CD4-positive, alpha-beta T cell (primary cell): ENCODE results near the gene ZNF212. TPM values are rescaled to one million over a fixed set of nuclear protein-coding genes. Genes with fewer than 3 reads are reported as not detected.

Source experiments
- ATAC-seq: fragments of 200-7000 bp; cut with Tn5 transposase; one replicate; pipeline ENCODE4 v1.10.0; 2022; ENCODE audit warnings: mild to moderate bottlenecking; ENCODE audit not compliant: poor library complexity
- CTCF ChIA-PET: fragments of 350-600 bp; sonication (Branson Sonifier 250); formaldehyde crosslinking; loops from one replicate; lab custom pipeline; 2021; ENCODE audit warnings: antibody characterized with exemption, inconsistent platforms; lab: Charles Lee
- POLR2A ChIA-PET: fragments of 350-600 bp; sonication (Branson Sonifier 250); formaldehyde crosslinking; loops from one replicate; lab custom pipeline; 2021; ENCODE audit warnings: antibody characterized with exemption, inconsistent platforms; lab: Charles Lee
- DNase-seq, 14 experiments: peaks; one replicate each; pipeline ENCODE4 v3.0.0-alpha.2; 2013 to 2020; ENCODE audit warnings: mixed read lengths in 2 of 14
- H3K27ac ChIP-seq, 2 donors: one replicate each; pipeline versions ENCODE4 v1.5.1 to v1.7.0; 2013; ENCODE audit warnings: low read length in 2 of 2, low read depth in 1 of 2, mild to moderate bottlenecking in 1 of 2
- H3K27me3 ChIP-seq, 2 experiments: 1 replicate in 1 of 2; 2 replicates in 1 of 2; pipeline versions ENCODE4 v1.6.1 to v1.7.0; 2013; ENCODE audit warnings: low read length in 2 of 2, control low read depth in 1 of 2, mild to moderate bottlenecking in 1 of 2, moderate library complexity in 1 of 2; ENCODE audit not compliant: insufficient read depth in 2 of 2, control insufficient read depth in 1 of 2
- H3K36me3 ChIP-seq: one replicate; pipeline ENCODE4 v1.6.1; 2013; ENCODE audit warnings: low read length, control low read depth; ENCODE audit not compliant: insufficient read depth
- H3K4me1 ChIP-seq: one replicate; pipeline ENCODE4 v1.6.1; 2013; ENCODE audit warnings: low read length, control low read depth; ENCODE audit not compliant: insufficient read depth
- H3K4me3 ChIP-seq: one replicate; pipeline ENCODE4 v1.5.1; 2013; ENCODE audit warnings: mild to moderate bottlenecking, low read length, moderate library complexity
- H3K9me3 ChIP-seq, 2 experiments: 1 replicate in 1 of 2; 2 replicates in 1 of 2; pipeline versions ENCODE4 v1.6.1 to v1.7.0; 2013; ENCODE audit warnings: low read length in 2 of 2, mild to moderate bottlenecking in 2 of 2, control low read depth in 1 of 2, moderate library complexity in 1 of 2; ENCODE audit not compliant: control insufficient read depth in 1 of 2, insufficient read depth in 1 of 2
- H3K27ac Mint-ChIP-seq: one replicate; pipeline ENCODE4 v1.8.0; 2020; ENCODE audit warnings: mixed read lengths
- H3K27me3 Mint-ChIP-seq: one replicate; pipeline ENCODE4 v1.8.0; 2021; ENCODE audit warnings: mixed read lengths
- H3K36me3 Mint-ChIP-seq: one replicate; pipeline ENCODE4 v1.8.0; 2021; ENCODE audit warnings: low read depth, mixed read lengths
- H3K4me1 Mint-ChIP-seq: one replicate; pipeline ENCODE4 v1.8.0; 2021; ENCODE audit warnings: low read depth, mixed read lengths
- H3K4me3 Mint-ChIP-seq: one replicate; pipeline ENCODE4 v1.8.0; 2020; ENCODE audit warnings: mild to moderate bottlenecking, mixed read lengths
- H3K9me3 Mint-ChIP-seq: one replicate; pipeline ENCODE4 v1.8.0; 2020; ENCODE audit warnings: mixed read lengths
- intact Hi-C, 2 experiments: fragments of 100-400 bp; cut with DNase I in 1 of 2; cut with micrococcal nuclease in 1 of 2; formaldehyde crosslinking; loops; one replicate each; pipeline versions ENCODE4 v1.15.1 to v1.9.0; 2023 to 2025; cut with DNase I, micrococcal nuclease
- total RNA-seq, 174 experiments: library from RNA in 2 of 174; stranded (reverse) in 2 of 174; gene quantifications; one replicate each; pipeline ENCODE4 v1.2.3 and lab custom pipeline; 2021 to 2026
- TF ChIP-seq, protein P1 (sequence below): fragments of 200-600 bp; IDR thresholded peaks from one replicate; pipeline ENCODE4 v1.8.0; 2022; ENCODE audit warnings: antibody characterized with exemption, mild to moderate bottlenecking

ZNF212 gene
- total RNA-seq, 2 experiments from 2014 or later: 12.1 to 13.2 TPM

DNA sequence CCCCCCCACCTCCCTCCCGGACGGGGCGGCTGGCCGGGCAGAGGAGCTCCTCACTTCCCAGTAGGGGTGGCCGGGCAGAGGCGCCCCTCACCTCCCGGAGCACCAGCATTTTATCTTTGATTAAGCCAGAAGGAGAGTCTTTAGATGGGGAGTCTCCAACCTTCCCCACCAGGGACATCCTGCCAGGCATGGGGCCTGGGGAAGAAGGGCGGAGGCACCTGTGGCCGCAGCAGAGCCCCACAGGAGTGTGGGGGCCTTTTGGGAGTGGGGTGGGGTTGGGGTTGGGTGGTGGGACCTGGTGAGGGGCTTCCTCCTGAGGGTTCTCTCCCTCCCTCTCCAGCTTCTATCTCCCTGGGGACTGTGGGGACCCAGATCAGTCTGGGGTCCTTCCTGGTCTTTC is 40.7 kb downstream of the ZNF212 start:
- ATAC-seq: no peak
- intact Hi-C loops: loop anchor here in 1 of 2 experiments (10.0 kb wide), 1 partner anchor 395 kb away; the partner anchor contains the start of gene EZH2
- H3K27ac ChIP-seq: no peak overlapping the region
- Mint-ChIP-seq H3K27ac (no peak overlapping the region), H3K36me3 (peaks cover 57% of the 10 kb centered on the region), H3K4me1 (peaks cover 16% of the 10 kb centered on the region), H3K4me3 (no peak overlapping the region), H3K27me3 (no peaks in the 10 kb centered on the region), H3K9me3 (no peaks in the 10 kb centered on the region)
- peaks cover 43% of the 10 kb centered on the region for H3K36me3 ChIP-seq
- CTCF ChIA-PET: interaction anchor here (1.4 kb wide), 1 partner anchor 18 kb away, joined by 8 read pairs; the partner anchor contains the start of gene ZNF783
- H3K27me3 ChIP-seq: no peaks in the 10 kb centered on the region
- H3K9me3 ChIP-seq: no peaks in the 10 kb centered on the region
- peaks cover 16% of the 10 kb centered on the region for H3K4me1 ChIP-seq
- TF ChIP-seq, protein P1, sequence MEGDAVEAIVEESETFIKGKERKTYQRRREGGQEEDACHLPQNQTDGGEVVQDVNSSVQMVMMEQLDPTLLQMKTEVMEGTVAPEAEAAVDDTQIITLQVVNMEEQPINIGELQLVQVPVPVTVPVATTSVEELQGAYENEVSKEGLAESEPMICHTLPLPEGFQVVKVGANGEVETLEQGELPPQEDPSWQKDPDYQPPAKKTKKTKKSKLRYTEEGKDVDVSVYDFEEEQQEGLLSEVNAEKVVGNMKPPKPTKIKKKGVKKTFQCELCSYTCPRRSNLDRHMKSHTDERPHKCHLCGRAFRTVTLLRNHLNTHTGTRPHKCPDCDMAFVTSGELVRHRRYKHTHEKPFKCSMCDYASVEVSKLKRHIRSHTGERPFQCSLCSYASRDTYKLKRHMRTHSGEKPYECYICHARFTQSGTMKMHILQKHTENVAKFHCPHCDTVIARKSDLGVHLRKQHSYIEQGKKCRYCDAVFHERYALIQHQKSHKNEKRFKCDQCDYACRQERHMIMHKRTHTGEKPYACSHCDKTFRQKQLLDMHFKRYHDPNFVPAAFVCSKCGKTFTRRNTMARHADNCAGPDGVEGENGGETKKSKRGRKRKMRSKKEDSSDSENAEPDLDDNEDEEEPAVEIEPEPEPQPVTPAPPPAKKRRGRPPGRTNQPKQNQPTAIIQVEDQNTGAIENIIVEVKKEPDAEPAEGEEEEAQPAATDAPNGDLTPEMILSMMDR: no peak
- H3K4me3 ChIP-seq: no peak overlapping the region
- POLR2A ChIA-PET: no interaction called here
- no peak for DNase-seq

DNA sequence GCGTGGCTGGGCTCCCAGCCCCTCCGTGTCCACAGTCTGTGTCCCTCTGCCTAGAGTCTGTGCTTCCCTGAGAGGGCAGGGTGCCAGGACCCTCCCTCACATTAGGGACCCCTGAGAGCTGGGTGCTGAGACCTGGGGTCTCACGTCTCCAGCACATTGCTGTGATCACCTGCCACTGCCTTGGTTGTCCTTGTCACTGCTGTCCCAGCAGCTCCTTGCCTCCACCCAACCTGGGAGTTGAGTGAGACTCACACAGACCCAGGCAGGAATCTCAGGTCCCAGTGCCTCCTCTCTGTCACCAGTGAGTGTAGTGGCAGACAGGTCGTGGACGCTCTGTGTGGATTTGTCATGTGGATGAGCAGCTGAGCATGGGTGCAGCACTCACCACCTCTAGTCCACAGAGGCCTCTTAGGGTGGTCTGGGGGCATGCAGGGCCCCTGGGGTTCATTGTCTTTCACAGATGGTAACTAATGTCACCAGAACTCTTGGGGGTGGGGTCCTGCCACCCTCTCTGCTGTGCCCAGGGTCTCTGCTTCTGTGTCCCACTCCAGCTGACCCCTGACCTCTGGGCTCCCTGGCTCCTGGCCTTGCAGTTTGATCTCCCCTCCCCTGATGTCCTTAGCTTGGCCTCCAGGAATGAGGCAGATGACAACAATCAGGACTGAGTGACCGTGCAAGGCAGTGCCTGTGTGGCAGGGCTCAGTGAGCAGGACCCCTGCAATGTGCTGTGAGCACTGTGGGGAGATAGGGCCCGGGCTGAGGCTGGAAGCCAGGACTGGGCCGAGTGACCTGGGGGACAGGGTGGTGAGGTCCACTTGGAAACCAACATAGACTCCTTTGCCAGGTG is 41.4 kb downstream of the ZNF212 start:
- TF ChIP-seq, protein P1: no peak
- Histone ChIP-seq H3K36me3 (peaks cover 38% of the 10 kb centered on the region), H3K4me1 (peaks cover 24% of the 10 kb centered on the region), H3K4me3 (no peak overlapping the region), H3K27me3 (no peaks in the 10 kb centered on the region), H3K9me3 (no peaks in the 10 kb centered on the region), H3K27ac (no peak overlapping the region)
- peaks cover 52% of the 10 kb centered on the region for H3K36me3 Mint-ChIP-seq
- peaks cover 24% of the 10 kb centered on the region for H3K4me1 Mint-ChIP-seq
- no peak for DNase-seq
- no peaks in the 10 kb centered on the region for H3K27me3 Mint-ChIP-seq
- intact Hi-C loops: loop anchor here in 1 of 2 experiments (10.0 kb wide), 1 partner anchor 396 kb away; the partner anchor contains the start of gene EZH2
- no peak for ATAC-seq
- no peaks in the 10 kb centered on the region for H3K9me3 Mint-ChIP-seq
- CTCF ChIA-PET: interaction anchor here (1.4 kb wide), 1 partner anchor 19 kb away, joined by 8 read pairs; the partner anchor contains the start of gene ZNF783
- H3K27ac Mint-ChIP-seq: no peak overlapping the region
- POLR2A ChIA-PET: no interaction called here
- H3K4me3 Mint-ChIP-seq: no peak overlapping the region

DNA sequence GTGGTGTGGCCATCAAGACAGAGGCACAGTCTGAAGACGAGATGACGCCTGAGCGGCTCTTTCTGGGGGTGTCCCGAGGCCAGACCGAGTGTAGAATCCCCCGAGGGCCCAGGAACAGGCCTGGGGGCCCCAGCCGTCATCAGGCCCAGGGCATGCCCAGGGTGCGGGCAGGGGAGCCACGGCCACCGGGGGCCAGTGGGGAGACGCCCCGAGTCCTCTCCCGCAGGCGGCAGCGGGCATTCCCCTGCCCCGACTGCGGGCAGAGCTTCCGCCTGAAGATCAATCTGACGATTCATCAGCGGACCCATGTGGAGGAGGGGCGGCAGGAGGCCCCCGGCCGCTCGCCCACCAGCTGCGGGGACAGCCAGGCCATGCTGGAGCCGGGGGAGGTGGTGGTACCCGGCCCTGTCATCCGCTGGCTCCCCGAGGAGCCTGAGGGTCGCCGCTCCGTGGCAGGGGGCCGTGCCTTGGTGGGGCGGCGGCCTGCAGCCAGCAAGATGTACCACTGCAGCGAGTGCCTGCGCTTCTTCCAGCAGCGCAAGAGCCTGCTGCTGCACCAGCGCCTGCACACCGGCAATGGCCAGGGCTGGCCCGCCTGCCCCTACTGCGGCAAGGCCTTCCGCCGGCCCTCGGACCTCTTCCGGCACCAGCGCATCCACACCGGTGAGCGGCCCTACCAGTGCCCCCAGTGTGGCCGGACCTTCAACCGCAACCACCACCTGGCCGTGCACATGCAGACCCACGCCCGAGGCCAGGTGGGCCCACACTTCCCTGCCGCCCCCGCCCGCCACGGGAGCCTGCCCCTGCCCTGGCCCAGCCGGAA is 42.3 kb downstream of the ZNF212 start:
- Histone ChIP-seq H3K4me3 (no peak overlapping the region), H3K4me1 (peaks cover 32% of the 10 kb centered on the region), H3K27me3 (no peaks in the 10 kb centered on the region), H3K27ac (no peak overlapping the region), H3K36me3 (peaks cover 35% of the 10 kb centered on the region), H3K9me3 (no peaks in the 10 kb centered on the region)
- Mint-ChIP-seq H3K4me3 (no peak overlapping the region), H3K36me3 (peaks cover 48% of the 10 kb centered on the region), H3K4me1 (peaks cover 32% of the 10 kb centered on the region), H3K27ac (no peak overlapping the region), H3K9me3 (no peaks in the 10 kb centered on the region), H3K27me3 (no peaks in the 10 kb centered on the region)
- ATAC-seq (no peak), DNase-seq (no peak)
- POLR2A ChIA-PET: no interaction called here
- CTCF ChIA-PET: interaction anchor here (1.4 to 4.4 kb wide), 2 partner anchors 19 to 20 kb away, joined by 8 to 56 read pairs; partner anchors contain the start of gene ZNF783
- TF ChIP-seq, protein P1: no peak
- intact Hi-C loops: loop anchor here in 1 of 2 experiments (10.0 kb wide), 1 partner anchor 397 kb away; the partner anchor contains the start of gene EZH2
